MCF 10A (cell line): ENCODE measurements around the gene KIF18B. TPM values are rescaled to one million over a fixed set of nuclear protein-coding genes. Genes with fewer than 3 reads are reported as not detected.

Experiments used
- BruUV-seq: library from RNA; stranded (reverse); fragments of 400-500 nt; replicated peaks from 2 replicates; lab custom pipeline; 2021; lab: Mats Ljungman, UMichigan
- CTCF ChIA-PET: fragments of 300-600 bp; sonication (Branson Sonifier 250); formaldehyde crosslinking; extraction: SDS; loops from one replicate; lab custom pipeline; 2021; ENCODE audit warnings: antibody characterized with exemption, inconsistent platforms; lab: Yijun Ruan, JAX
- POLR2A ChIA-PET: fragments of 300-600, 350-650 bp; sonication (Branson Sonifier 250); formaldehyde crosslinking; extraction: SDS; loops from one replicate; lab custom pipeline; 2020; ENCODE audit warnings: antibody characterized with exemption, inconsistent platforms; lab: Yijun Ruan, JAX
- DNase-seq: peaks from one replicate; pipeline ENCODE4 v3.0.0-alpha.2; 2018; ENCODE audit not compliant: unreplicated experiment
- H3K27ac Mint-ChIP-seq: one replicate; pipeline ENCODE4 v1.8.0; 2022; ENCODE audit warnings: mild to moderate bottlenecking, low read depth, mixed read lengths; ENCODE audit not compliant: unreplicated experiment
- H3K27me3 Mint-ChIP-seq: one replicate; pipeline ENCODE4 v1.8.0; 2022; ENCODE audit warnings: mixed read lengths; ENCODE audit not compliant: insufficient read depth, unreplicated experiment
- H3K36me3 Mint-ChIP-seq: one replicate; pipeline ENCODE4 v1.8.0; 2022; ENCODE audit warnings: mild to moderate bottlenecking, moderate library complexity, mixed read lengths; ENCODE audit not compliant: insufficient read depth, unreplicated experiment
- H3K4me1 Mint-ChIP-seq: one replicate; pipeline ENCODE4 v1.8.0; 2022; ENCODE audit warnings: mixed read lengths; ENCODE audit not compliant: insufficient read depth, unreplicated experiment
- H3K4me3 Mint-ChIP-seq: one replicate; pipeline ENCODE4 v1.8.0; 2022; ENCODE audit warnings: mild to moderate bottlenecking, moderate library complexity, mixed read lengths; ENCODE audit not compliant: unreplicated experiment
- H3K9me3 Mint-ChIP-seq: one replicate; pipeline ENCODE4 v1.8.0; 2022; ENCODE audit warnings: mixed read lengths; ENCODE audit not compliant: unreplicated experiment
- intact Hi-C: fragments of 100-400 bp; cut with micrococcal nuclease; formaldehyde crosslinking; loops from 2 replicates; pipeline ENCODE4 v1.14.1; 2022
- total RNA-seq: library from RNA; stranded (reverse); gene quantifications from 2 replicates; pipeline ENCODE4 v1.2.3, GENCODE V29; 2022
- TF ChIP-seq, protein P1 (sequence below): fragments of 200-600 bp; IDR thresholded peaks from one replicate; pipeline ENCODE4 v1.8.0; 2022; ENCODE audit warnings: antibody characterized with exemption, mild to moderate bottlenecking; ENCODE audit not compliant: unreplicated experiment

KIF18B gene
- total RNA-seq, 1 experiment from 2014 or later, result 17.5 TPM

DNA sequence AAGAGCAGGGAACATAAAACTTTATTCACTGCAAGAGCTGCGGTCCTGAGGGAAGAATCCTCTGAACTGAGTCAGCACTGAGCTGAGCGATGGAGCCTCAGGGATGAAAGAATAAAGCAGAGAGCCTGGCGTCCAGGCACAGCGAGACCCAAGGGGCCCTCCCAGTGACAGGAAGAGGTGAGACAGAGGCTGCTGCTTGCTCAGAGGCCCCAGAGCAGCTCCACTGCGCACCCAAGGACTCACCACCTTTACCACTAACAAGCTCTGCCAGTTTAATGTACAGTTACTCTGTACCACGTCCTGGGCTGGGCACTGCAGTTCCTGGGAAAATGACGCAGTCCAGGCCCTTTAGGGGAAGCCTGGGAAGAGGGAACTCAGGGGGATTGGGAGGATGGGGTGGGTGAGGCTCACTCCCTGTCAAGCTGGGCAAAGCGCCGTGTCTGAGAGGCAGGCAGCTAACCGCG, 37.9 kb downstream of the KIF18B start:
- peak; percentile 70 for DNase-seq
- intact Hi-C loops, result loop anchor here (10.0 kb wide), 1 partner anchor 185 kb away; no protein-coding TSS in a partner anchor
- H3K27ac Mint-ChIP-seq, result no peak overlapping the region
- no peaks in the 10 kb centered on the region for H3K9me3 Mint-ChIP-seq
- POLR2A ChIA-PET, result interaction anchor here (0.6 to 3.3 kb wide), 5 partner anchors 10 to 215 kb away, joined by 3 to 21 read pairs (median 5); partner anchors contain the start of genes EFTUD2 and NMT1
- peaks cover 32% of the 10 kb centered on the region for H3K4me1 Mint-ChIP-seq
- no peak overlapping the region for H3K4me3 Mint-ChIP-seq
- H3K36me3 Mint-ChIP-seq, result no peaks in the 10 kb centered on the region
- H3K27me3 Mint-ChIP-seq, result no peaks in the 10 kb centered on the region
- no TSS peak for BruUV-seq
- TF ChIP-seq, protein P1, sequence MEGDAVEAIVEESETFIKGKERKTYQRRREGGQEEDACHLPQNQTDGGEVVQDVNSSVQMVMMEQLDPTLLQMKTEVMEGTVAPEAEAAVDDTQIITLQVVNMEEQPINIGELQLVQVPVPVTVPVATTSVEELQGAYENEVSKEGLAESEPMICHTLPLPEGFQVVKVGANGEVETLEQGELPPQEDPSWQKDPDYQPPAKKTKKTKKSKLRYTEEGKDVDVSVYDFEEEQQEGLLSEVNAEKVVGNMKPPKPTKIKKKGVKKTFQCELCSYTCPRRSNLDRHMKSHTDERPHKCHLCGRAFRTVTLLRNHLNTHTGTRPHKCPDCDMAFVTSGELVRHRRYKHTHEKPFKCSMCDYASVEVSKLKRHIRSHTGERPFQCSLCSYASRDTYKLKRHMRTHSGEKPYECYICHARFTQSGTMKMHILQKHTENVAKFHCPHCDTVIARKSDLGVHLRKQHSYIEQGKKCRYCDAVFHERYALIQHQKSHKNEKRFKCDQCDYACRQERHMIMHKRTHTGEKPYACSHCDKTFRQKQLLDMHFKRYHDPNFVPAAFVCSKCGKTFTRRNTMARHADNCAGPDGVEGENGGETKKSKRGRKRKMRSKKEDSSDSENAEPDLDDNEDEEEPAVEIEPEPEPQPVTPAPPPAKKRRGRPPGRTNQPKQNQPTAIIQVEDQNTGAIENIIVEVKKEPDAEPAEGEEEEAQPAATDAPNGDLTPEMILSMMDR, result no peak
- CTCF ChIA-PET, result interaction anchor here (0.6 to 2.5 kb wide), 8 partner anchors 7 to 226 kb away, joined by 3 to 17 read pairs (median 4); partner anchors contain the start of gene ACBD4

GRCh38 chr17:44908761-44909326, 38.7 kb downstream of the KIF18B start:
- H3K9me3 Mint-ChIP-seq, result no peaks in the 10 kb centered on the region
- no TSS peak for BruUV-seq
- no peaks in the 10 kb centered on the region for H3K36me3 Mint-ChIP-seq
- ChIA-PET POLR2A (interaction anchor here (0.6 to 3.3 kb wide), 4 partner anchors 9 to 240 kb away, joined by 3 to 21 read pairs (median 5); partner anchors contain the start of genes EFTUD2, HEXIM1 and NMT1), CTCF (interaction anchor here (1.0 to 1.9 kb wide), 2 partner anchors 9 to 11 kb away, joined by 4 to 17 read pairs; no protein-coding TSS in a partner anchor)
- no peak for DNase-seq
- peaks cover 32% of the 10 kb centered on the region for H3K4me1 Mint-ChIP-seq
- H3K4me3 Mint-ChIP-seq, result no peak overlapping the region
- intact Hi-C loops, result loop anchor here (10.0 kb wide), 1 partner anchor 186 kb away; no protein-coding TSS in a partner anchor
- H3K27ac Mint-ChIP-seq, result no peak overlapping the region
- H3K27me3 Mint-ChIP-seq, result no peaks in the 10 kb centered on the region
- TF ChIP-seq, protein P1, result no peak

- TF ChIP-seq, protein P1, result no peak
- Mint-ChIP-seq H3K4me1 (peaks cover 26% of the 10 kb centered on the region), H3K36me3 (no peaks in the 10 kb centered on the region), H3K9me3 (no peaks in the 10 kb centered on the region), H3K27ac (no peak overlapping the region), H3K4me3 (no peak overlapping the region), H3K27me3 (no peaks in the 10 kb centered on the region)
- CTCF ChIA-PET, result interaction anchor here (0.9 to 1.1 kb wide), 2 partner anchors 10 to 227 kb away, joined by 3 read pairs; partner anchors contain the start of gene ACBD4
- intact Hi-C loops, result loop anchor here (10.0 kb wide), 1 partner anchor 187 kb away; no protein-coding TSS in a partner anchor
- BruUV-seq, result no TSS peak
- DNase-seq, result no peak
- POLR2A ChIA-PET, result interaction anchor here (0.6 to 3.3 kb wide), 2 partner anchors 8 to 241 kb away, joined by 3 to 21 read pairs; partner anchors contain the start of genes EFTUD2 and HEXIM1
Observed at GRCh38 chr17:44907729-44908470, 39.7 kb downstream of the KIF18B start.
